Cardiac septum (tissue), 1 donor: Measurements from ENCODE around the gene INHBC. TPM values are rescaled to one million over a fixed set of nuclear protein-coding genes. Genes with fewer than 3 reads are reported as not detected.

Experiments
- DNase-seq: peaks from one replicate; pipeline ENCODE4 v3.0.0-alpha.2; 2020; ENCODE audit warnings: low spot score
- intact Hi-C: fragments of 100-400 bp; cut with DNase I; formaldehyde crosslinking; loops from one replicate; pipeline ENCODE4 v1.14.0; 2022
- total RNA-seq: library from RNA; stranded (reverse); fragmentation: NEBNext Ultra II Directional; extraction: Animal tissue kit (Norgen Biotek cat#: 25700); gene quantifications from one replicate; pipeline ENCODE4 v1.2.1, GENCODE V29; 2021
- donor health status: DM: no; HTN: no; CAD: no.

Gene INHBC
- total RNA-seq, 1 donor from 2014 or later, result not detected

DNA sequence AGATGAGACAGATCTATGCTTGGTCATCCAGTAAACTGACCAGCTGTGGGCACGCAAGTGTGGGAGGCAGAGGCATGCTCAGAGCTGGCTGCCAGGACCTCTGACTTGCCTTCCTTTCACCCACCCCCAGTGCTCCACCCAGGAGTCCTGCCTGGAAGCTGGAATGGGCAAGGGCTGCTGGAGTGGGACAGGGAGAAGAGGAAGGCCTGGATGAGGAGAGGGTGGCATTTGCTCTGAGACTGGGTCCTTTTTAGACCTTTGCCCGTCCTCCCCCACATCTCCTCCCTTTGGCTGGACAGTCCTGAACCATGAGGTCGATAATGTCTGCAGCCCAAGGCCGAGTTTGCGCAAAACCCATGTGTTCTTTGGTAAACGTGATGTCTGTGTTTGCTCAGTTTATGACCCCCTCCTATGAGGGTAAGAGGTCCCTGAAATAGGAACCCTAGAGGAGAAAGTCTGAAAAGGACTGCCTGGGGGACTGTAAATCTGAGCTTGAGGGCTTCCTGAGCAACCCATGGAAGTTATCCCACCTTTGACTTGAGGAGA lies 16.7 kb downstream of the INHBC start:
- DNase-seq, result no peak
- intact Hi-C loops, result loop anchor here (5.0 kb wide), 1 partner anchor 189 kb away; no protein-coding TSS in a partner anchor

DNA sequence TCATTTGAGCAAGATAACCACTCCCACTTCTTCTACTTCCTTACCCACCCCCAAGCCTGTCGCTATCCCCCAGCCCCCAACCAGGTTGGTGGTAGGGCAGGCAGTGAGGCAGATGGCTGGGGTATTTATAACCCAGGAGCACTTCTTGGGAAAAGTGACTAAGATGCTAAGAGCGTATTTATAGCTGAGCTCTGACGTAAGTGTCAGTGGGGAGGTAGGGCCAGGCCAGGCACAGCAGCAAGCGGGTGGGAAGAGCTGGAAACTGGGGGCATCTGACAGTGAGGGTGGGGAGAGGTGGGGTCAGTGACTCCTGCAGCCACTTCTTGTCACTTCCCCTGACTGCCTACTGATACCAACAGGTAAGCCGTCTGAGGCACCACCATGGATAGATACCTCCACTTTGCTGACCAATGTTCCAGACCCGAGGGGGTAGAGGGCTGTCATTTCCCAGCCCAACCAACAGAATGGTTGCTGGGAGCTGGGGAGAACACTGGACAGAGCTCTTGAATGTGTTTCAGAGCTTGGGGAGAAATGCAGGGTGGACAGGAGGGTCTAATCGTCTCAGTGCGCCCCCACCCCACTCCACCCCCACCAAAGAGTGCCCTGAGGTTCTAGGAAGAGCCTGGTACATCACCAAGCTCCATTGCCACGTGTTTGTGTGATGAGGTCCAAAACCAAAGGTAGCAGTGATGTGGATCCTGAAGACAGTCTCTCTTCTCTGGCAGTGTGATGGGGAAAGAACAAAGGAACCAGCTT lies 17.8 kb downstream of the INHBC start:
- intact Hi-C loops, result loop anchor here (2.0 to 5.0 kb wide), 2 partner anchors 22 to 190 kb away; partner anchors contain the start of gene R3HDM2
- peak; percentile 81 for DNase-seq

GRCh38 chr12:57452937-57453509 lies 18.4 kb downstream of the INHBC start:
- peak; percentile 90 for DNase-seq
- intact Hi-C loops, result loop anchor here (2.0 to 5.0 kb wide), 2 partner anchors 22 to 191 kb away; partner anchors contain the start of gene R3HDM2

DNA sequence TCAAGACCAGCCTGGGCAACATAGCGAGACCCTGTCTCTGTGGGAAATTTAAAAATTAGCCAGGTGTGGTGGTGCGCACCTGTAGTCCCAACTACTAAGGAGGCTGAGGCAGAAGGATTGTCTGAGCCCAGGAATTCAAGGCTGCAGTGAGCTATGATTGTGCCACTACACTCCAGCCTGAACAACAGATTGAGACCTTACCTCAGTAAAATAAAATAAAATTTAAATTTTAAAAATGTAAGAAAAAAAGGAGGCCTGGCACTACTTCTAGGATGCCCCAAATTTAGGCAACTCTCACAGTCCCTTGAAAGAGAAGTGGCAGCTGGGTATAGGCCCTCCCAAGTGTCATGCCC lies 19.6 kb downstream of the INHBC start:
- DNase-seq, result no peak
- intact Hi-C loops, result loop anchor here (5.0 kb wide), 1 partner anchor 192 kb away; no protein-coding TSS in a partner anchor

DNA sequence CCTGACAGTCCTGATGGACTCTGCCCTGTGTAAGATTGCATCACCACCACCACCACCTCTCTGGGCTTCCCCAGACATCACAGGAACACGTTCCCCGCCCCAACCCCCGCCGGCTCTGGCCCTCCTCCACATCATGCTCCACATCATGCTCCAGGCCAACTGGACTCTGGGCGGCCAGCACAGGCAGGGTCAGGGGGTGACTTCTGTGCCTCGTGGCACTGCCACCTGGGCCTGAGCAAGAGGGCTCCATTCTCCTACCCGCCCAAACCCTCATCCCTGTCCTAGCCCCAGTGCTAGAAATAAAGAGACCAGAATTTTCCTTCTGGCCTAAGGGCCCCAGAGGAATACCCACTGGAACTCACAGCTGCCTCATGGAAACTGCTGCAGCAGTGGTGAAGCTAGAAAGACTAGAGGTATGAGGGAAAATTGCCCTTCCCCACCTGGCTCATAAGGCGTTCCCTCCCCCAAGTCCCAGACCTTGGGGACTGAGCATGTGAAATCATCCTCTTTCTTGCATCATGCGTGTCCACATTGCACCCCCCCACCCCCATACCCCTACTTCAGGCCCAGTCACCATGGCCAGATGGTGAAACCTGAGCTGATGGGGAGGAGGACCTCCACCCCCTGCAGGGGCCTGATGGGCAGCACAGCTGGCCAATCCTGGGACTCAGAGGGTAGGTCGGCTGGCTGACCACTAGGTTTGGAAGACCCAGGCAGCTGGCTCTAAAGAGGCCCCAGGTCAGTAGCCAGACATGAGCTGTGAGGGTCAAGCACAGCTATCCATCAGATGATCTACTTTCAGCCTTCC lies 20.2 kb downstream of the INHBC start, which contains the start of gene INHBE:
Gene INHBE, plus strand, starts transcription at position 742 of the 808 bp plus-strand sequence. CDS start 230 bp downstream, outside the sequence.
- DNase-seq, result no peak
- intact Hi-C loops, result loop anchor here (1.0 to 5.0 kb wide), 3 partner anchors 147 to 242 kb away; no protein-coding TSS in a partner anchor

- intact Hi-C loops, result loop anchor here (1.0 to 5.0 kb wide), 2 partner anchors 148 to 243 kb away; no protein-coding TSS in a partner anchor
- DNase-seq, result no peak
Observed at GRCh38 chr12:57455374-57456144, 21.0 kb downstream of the INHBC start.

DNA sequence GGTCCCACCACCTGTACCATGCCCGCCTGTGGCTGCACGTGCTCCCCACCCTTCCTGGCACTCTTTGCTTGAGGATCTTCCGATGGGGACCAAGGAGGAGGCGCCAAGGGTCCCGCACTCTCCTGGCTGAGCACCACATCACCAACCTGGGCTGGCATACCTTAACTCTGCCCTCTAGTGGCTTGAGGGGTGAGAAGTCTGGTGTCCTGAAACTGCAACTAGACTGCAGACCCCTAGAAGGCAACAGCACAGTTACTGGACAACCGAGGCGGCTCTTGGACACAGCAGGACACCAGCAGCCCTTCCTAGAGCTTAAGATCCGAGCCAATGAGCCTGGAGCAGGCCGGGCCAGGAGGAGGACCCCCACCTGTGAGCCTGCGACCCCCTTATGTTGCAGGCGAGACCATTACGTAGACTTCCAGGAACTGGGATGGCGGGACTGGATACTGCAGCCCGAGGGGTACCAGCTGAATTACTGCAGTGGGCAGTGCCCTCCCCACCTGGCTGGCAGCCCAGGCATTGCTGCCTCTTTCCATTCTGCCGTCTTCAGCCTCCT lies 21.6 kb downstream of the INHBC start:
- intact Hi-C loops, result loop anchor here (5.0 kb wide), 1 partner anchor 244 kb away; no protein-coding TSS in a partner anchor
- no peak for DNase-seq

- DNase-seq, result no peak
- intact Hi-C loops, result loop anchor here (5.0 kb wide), 1 partner anchor 245 kb away; no protein-coding TSS in a partner anchor
Observed at GRCh38 chr12:57456737-57457490, 22.3 kb downstream of the INHBC start.

- intact Hi-C loops, result loop anchor here (5.0 kb wide), 1 partner anchor 246 kb away; no protein-coding TSS in a partner anchor
- no peak for DNase-seq
Observed at GRCh38 chr12:57458665-57459054, 24.1 kb downstream of the INHBC start.

DNA sequence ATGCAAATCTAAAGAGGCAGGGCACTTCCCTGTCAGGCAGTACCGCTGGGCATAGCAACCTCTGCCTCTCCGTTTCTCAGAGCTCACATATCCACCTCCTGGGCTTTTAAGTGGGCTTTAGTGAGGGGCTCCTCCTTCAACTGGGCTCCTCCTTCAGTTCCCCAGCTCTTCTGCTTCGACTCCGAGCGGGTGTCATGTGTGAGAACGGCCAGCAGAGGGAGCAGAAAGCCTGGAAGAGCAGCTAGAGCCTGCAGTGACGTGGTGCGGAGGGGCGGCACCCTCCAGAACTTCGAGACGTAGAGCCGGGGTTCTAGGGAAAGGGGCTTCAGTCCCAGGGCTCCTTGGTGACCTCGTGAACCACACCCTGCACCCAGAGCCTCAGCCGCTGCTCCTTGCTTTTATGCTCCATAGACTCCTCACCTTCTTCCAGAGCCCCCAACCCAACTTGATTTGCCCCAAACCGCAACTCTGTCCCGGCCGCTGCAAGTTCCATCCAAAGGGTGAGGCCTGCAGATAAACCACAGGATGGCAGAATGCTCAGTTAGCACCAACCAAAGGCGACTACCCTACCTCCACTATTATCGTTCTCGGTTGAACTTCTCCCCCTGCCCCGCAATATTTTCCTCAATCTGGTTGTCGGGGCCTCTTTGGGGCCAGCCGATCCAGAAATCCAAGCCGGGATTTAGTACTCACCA lies 24.6 kb downstream of the INHBC start:
- DNase-seq, result peak; percentile 97
- intact Hi-C loops, result loop anchor here (5.0 kb wide), 1 partner anchor 247 kb away; no protein-coding TSS in a partner anchor

- intact Hi-C loops, result loop anchor here (5.0 kb wide), 1 partner anchor 248 kb away; no protein-coding TSS in a partner anchor
- no peak for DNase-seq
Observed at GRCh38 chr12:57459750-57460467, 25.3 kb downstream of the INHBC start, which contains the start of gene GLI1. TSS of gene GLI1 (plus strand) at chr12:57459785. CDS start at chr12:57463692, 3,907 bp downstream.

- intact Hi-C loops, result no loop called here
Observed at GRCh38 chr12:57460468-57460784, 25.8 kb downstream of the INHBC start.

DNA sequence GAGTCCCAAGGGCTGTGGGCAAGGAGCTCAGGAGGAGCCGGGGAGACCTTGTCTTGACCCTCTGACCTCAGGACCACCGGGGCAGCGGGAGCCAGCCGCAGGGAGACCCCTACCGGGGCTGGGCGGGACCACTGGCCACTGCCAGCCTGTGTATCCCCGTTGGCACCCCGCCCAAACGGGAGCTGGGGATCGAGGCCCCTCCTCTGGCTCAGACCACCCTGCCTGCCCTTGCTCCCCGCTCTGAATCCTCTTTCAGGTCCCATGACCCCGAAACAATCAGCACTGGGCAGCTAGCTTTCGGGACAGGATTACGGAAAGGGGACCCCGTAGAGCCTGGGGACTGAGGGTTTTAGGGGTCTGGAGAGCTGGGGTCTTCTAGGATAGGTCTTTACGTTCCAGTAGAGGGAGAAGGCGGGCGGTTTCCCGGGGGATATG lies 26.3 kb downstream of the INHBC start:
- no peak for DNase-seq

More at GRCh38 chr12:57460468-57460784, 25.8 kb downstream of the INHBC start:
- no peak for DNase-seq

GRCh38 chr12:57461276-57461916 lies 26.8 kb downstream of the INHBC start:
- DNase-seq, result no peak
- intact Hi-C loops, result no loop called here

More for the DNA sequence above, 26.3 kb downstream of the INHBC start:
- intact Hi-C loops, result no loop called here

- intact Hi-C loops, result no loop called here
Observed at GRCh38 chr12:57461917-57462250, 27.3 kb downstream of the INHBC start.

More at GRCh38 chr12:57461917-57462250, 27.3 kb downstream of the INHBC start:
- DNase-seq, result no peak
